IMR-90 (cell line): ENCODE data around the gene AHSA1.

Source experiments
- BHLHE40 ChIP-seq: fragments of 150-350 bp; IDR thresholded peaks from 2 replicates; pipeline ENCODE4 v1.6.1; 2016; ENCODE audit warnings: mild to moderate bottlenecking, low read depth, low read length
- CEBPB ChIP-seq: IDR thresholded peaks from 2 replicates; pipeline ENCODE4 v1.6.1; 2012; ENCODE audit warnings: low read depth, low read length, improper control_type of control experiment
- MAFK ChIP-seq: IDR thresholded peaks from 2 replicates; pipeline ENCODE4 v1.6.1; 2012; ENCODE audit warnings: low read depth, low read length, improper control_type of control experiment
- MAZ ChIP-seq: IDR thresholded peaks from 2 replicates; pipeline ENCODE4 v1.6.1; 2012; ENCODE audit warnings: low read depth, mild to moderate bottlenecking, low read length, improper control_type of control experiment, moderate library complexity, borderline replicate concordance
- MXI1 ChIP-seq: IDR thresholded peaks from 2 replicates; pipeline ENCODE4 v1.6.1; 2012; ENCODE audit warnings: low read depth, mild to moderate bottlenecking, low read length, moderate library complexity, borderline replicate concordance
- NFE2L2 ChIP-seq: fragments of 150-350 bp; IDR thresholded peaks from 2 replicates; pipeline ENCODE4 v1.6.1; 2016; ENCODE audit warnings: low read depth, mild to moderate bottlenecking, low read length
- POLR2A ChIP-seq: IDR thresholded peaks from 2 replicates; pipeline ENCODE4 v1.6.1; 2012; ENCODE audit warnings: mild to moderate bottlenecking, low read depth, low read length
- RAD21 ChIP-seq: IDR thresholded peaks from 2 replicates; pipeline ENCODE4 v1.6.1; 2012; ENCODE audit warnings: low read length, improper control_type of control experiment
- RCOR1 ChIP-seq: IDR thresholded peaks from 2 replicates; pipeline ENCODE4 v1.6.1; 2012; ENCODE audit warnings: mild to moderate bottlenecking, low read length, improper control_type of control experiment; ENCODE audit not compliant: insufficient replicate concordance
- RFX5 ChIP-seq: IDR thresholded peaks from 2 replicates; pipeline ENCODE4 v1.8.0; 2012; ENCODE audit warnings: low read depth, mild to moderate bottlenecking, low read length, moderate library complexity
- SMC3 ChIP-seq: fragments of 150-350 bp; IDR thresholded peaks from 2 replicates; pipeline ENCODE4 v1.6.1; 2016; ENCODE audit warnings: low read depth, mild to moderate bottlenecking, antibody characterized with exemption, low read length, moderate library complexity
- TF ChIP-seq, protein P1 (sequence below): conservative IDR thresholded peaks from 2 replicates; pipeline ENCODE4 v1.5.1; 2012; ENCODE audit warnings: mild to moderate bottlenecking, low read depth, low read length, improper control_type of control experiment
- TF ChIP-seq, protein P2 (sequence below): fragments of 150-350 bp; IDR thresholded peaks from 2 replicates; pipeline ENCODE4 v1.6.1; 2017; ENCODE audit warnings: mild to moderate bottlenecking, antibody characterized with exemption, low read length, low read depth
- TF ChIP-seq, protein P3 (sequence below): fragments of 150-350 bp; IDR thresholded peaks from 2 replicates; pipeline ENCODE4 v1.6.1; 2016; ENCODE audit warnings: low read depth, mild to moderate bottlenecking, low read length, moderate library complexity, borderline replicate concordance

DNA sequence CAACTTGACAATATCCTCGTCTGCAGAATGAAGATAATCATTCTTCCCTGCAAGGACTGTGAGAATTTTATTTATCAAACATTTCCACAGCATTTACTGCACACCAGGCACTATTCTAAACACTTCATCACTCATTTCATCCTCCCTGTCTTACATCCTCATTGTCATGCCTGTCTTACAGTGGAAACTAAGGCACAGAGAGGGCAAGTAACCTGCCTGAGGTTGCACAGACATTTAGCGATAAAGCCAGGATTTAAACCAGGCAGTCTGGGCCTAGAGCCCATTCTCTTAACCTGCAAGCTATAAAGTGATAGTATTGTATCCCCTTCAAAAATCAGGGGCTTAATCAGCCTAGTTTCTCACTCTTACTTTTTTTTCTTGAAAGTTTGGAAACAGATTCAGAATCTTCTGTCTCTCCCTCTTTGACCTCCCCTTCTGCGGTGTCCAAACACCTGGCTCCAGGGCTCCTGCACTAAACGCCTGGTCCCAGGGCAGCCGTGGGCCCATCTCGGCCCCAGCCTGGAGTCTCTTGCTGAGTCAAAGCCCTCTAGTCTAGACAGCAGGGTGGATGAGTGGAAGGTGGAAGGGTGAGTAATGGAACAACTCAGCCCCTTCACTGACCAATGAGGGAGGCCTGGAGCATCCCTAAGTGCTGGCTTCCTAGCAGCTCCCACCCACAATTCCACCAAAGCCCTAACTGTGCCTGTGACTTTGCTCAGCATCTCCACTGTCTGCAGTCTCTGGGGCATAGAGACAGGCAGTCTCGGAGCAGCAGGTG lies 28.2 kb downstream of the AHSA1 start:
- TF ChIP-seq, protein P1, sequence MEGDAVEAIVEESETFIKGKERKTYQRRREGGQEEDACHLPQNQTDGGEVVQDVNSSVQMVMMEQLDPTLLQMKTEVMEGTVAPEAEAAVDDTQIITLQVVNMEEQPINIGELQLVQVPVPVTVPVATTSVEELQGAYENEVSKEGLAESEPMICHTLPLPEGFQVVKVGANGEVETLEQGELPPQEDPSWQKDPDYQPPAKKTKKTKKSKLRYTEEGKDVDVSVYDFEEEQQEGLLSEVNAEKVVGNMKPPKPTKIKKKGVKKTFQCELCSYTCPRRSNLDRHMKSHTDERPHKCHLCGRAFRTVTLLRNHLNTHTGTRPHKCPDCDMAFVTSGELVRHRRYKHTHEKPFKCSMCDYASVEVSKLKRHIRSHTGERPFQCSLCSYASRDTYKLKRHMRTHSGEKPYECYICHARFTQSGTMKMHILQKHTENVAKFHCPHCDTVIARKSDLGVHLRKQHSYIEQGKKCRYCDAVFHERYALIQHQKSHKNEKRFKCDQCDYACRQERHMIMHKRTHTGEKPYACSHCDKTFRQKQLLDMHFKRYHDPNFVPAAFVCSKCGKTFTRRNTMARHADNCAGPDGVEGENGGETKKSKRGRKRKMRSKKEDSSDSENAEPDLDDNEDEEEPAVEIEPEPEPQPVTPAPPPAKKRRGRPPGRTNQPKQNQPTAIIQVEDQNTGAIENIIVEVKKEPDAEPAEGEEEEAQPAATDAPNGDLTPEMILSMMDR = no peak
- TF ChIP-seq POLR2A (no peak), BHLHE40 (no peak), CEBPB (no peak), MXI1 (no peak), RFX5 (no peak), MAFK (no peak), RAD21 (no peak), SMC3 (no peak), NFE2L2 (no peak), MAZ (no peak), RCOR1 (no peak)
- TF ChIP-seq, protein P2, sequence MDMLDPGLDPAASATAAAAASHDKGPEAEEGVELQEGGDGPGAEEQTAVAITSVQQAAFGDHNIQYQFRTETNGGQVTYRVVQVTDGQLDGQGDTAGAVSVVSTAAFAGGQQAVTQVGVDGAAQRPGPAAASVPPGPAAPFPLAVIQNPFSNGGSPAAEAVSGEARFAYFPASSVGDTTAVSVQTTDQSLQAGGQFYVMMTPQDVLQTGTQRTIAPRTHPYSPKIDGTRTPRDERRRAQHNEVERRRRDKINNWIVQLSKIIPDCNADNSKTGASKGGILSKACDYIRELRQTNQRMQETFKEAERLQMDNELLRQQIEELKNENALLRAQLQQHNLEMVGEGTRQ = no peak
- TF ChIP-seq, protein P3, sequence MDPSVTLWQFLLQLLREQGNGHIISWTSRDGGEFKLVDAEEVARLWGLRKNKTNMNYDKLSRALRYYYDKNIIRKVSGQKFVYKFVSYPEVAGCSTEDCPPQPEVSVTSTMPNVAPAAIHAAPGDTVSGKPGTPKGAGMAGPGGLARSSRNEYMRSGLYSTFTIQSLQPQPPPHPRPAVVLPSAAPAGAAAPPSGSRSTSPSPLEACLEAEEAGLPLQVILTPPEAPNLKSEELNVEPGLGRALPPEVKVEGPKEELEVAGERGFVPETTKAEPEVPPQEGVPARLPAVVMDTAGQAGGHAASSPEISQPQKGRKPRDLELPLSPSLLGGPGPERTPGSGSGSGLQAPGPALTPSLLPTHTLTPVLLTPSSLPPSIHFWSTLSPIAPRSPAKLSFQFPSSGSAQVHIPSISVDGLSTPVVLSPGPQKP = no peak
